ENCODE data around the gene TJP3.

GRCh38 chr19:3722443-3723109 lies 14.4 kb downstream of the TJP3 start:
- TF ChIP-seq EZH2 (IDR thresholded peaks at IDR 0.05) (no peak), POLR2AphosphoS5 (IDR thresholded peaks at IDR 0.05; ENCODE audit: borderline replicate concordance, low read depth, low read length) (no peak)

All from SK-N-MC (cell line).